ENCODE results near the gene LRRC3.

The LRRC3 gene

GRCh38 chr21:44440241-44441040 lies 14.9 kb upstream of the LRRC3 start:
- TF ChIP-seq MAX (IDR thresholded peaks at IDR 0.05; ENCODE audit: low read depth, low read length): no peak
- no peak overlapping the region for H3K4me3 ChIP-seq (ENCODE audit: low read depth, low read length)
- no peak for DNase-seq (ENCODE audit: low read depth)

DNA sequence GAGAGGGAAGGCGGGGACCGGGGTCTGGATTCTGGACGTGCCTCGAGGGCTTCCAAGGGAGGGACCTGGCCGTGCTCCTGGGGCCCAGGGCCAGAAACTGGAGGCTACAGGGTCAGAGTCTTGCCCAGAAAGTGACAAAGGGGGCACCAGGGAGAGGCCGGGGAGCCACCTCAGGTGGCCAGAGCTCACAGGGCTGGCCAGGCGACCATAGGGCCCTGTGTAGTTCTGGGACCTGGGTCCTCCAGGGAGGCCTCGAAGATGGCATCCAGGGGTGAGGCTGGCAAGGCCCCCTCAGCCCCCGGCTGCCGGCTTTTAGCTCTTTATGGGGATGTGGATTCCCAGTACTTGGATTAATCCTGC lies 14.3 kb upstream of the LRRC3 start:
- no peak overlapping the region for H3K4me3 ChIP-seq (ENCODE audit: low read depth, low read length)
- TF ChIP-seq MAX (IDR thresholded peaks at IDR 0.05; ENCODE audit: low read depth, low read length) (no peak), POLR2A (IDR thresholded peaks at IDR 0.05; ENCODE audit: extremely low read depth, insufficient read length) (no peak), MYC (IDR thresholded peaks at IDR 0.05; ENCODE audit: low read depth, low read length) (no peak)
- TF ChIP-seq, protein P1, sequence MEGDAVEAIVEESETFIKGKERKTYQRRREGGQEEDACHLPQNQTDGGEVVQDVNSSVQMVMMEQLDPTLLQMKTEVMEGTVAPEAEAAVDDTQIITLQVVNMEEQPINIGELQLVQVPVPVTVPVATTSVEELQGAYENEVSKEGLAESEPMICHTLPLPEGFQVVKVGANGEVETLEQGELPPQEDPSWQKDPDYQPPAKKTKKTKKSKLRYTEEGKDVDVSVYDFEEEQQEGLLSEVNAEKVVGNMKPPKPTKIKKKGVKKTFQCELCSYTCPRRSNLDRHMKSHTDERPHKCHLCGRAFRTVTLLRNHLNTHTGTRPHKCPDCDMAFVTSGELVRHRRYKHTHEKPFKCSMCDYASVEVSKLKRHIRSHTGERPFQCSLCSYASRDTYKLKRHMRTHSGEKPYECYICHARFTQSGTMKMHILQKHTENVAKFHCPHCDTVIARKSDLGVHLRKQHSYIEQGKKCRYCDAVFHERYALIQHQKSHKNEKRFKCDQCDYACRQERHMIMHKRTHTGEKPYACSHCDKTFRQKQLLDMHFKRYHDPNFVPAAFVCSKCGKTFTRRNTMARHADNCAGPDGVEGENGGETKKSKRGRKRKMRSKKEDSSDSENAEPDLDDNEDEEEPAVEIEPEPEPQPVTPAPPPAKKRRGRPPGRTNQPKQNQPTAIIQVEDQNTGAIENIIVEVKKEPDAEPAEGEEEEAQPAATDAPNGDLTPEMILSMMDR (IDR thresholded peaks at IDR 0.05; ENCODE audit: low read depth, low read length): no peak
- DNase-seq (ENCODE audit: low read depth): no peak

- TF ChIP-seq POLR2A (IDR thresholded peaks at IDR 0.05; ENCODE audit: extremely low read depth, insufficient read length) (no peak), MAX (IDR thresholded peaks at IDR 0.05; ENCODE audit: low read depth, low read length) (no peak), MYC (IDR thresholded peaks at IDR 0.05; ENCODE audit: low read depth, low read length) (no peak)
- TF ChIP-seq, protein P1 (IDR thresholded peaks at IDR 0.05; ENCODE audit: low read depth, low read length): no peak
- H3K4me3 ChIP-seq (ENCODE audit: low read depth, low read length): no peak overlapping the region
- no peak for DNase-seq (ENCODE audit: low read depth)
Observed at GRCh38 chr21:44441581-44442265, 13.6 kb upstream of the LRRC3 start.

- TF ChIP-seq POLR2A (IDR thresholded peaks at IDR 0.05; ENCODE audit: extremely low read depth, insufficient read length): no peak
- TF ChIP-seq MYC (IDR thresholded peaks at IDR 0.05; ENCODE audit: low read depth, low read length): no peak
- TF ChIP-seq, protein P1 (IDR thresholded peaks at IDR 0.05; ENCODE audit: low read depth, low read length): no peak
- no peak for TF ChIP-seq MAX (IDR thresholded peaks at IDR 0.05; ENCODE audit: low read depth, low read length)
- no peak overlapping the region for H3K4me3 ChIP-seq (ENCODE audit: low read depth, low read length)
- DNase-seq (ENCODE audit: low read depth): no peak
Observed at GRCh38 chr21:44442266-44443125, 12.8 kb upstream of the LRRC3 start.

- no peak overlapping the region for H3K4me3 ChIP-seq (ENCODE audit: low read depth, low read length)
- no peak for DNase-seq (ENCODE audit: low read depth)
- no peak for TF ChIP-seq MYC (IDR thresholded peaks at IDR 0.05; ENCODE audit: low read depth, low read length)
- TF ChIP-seq, protein P1 (IDR thresholded peaks at IDR 0.05; ENCODE audit: low read depth, low read length): no peak
- TF ChIP-seq MAX (IDR thresholded peaks at IDR 0.05; ENCODE audit: low read depth, low read length): no peak
- TF ChIP-seq POLR2A (IDR thresholded peaks at IDR 0.05; ENCODE audit: extremely low read depth, insufficient read length): no peak
Observed at GRCh38 chr21:44443291-44443890, 11.9 kb upstream of the LRRC3 start.
